IMR-90 (cell line): ENCODE measurements around the gene DYNLT4. TPM values are rescaled to one million over a fixed set of nuclear protein-coding genes. Genes with fewer than 3 reads are reported as not detected.

Source experiments
- ATAC-seq: fragments of 200-7000 bp; cut with Tn5 transposase; 2 replicates; pipeline ENCODE4 v1.9.1; 2020; ENCODE audit warnings: low read depth, mild to moderate bottlenecking, moderate library complexity
- BruUV-seq: library from RNA; stranded (reverse); fragments of 400-500 nt; replicated peaks from 2 replicates; lab custom pipeline; 2021; lab: Mats Ljungman, UMichigan
- CTCF ChIA-PET: fragments of 300-600 bp; formaldehyde crosslinking; extraction: SDS; loops from one replicate; lab custom pipeline; 2021; ENCODE audit warnings: antibody characterized with exemption; lab: Yijun Ruan, JAX
- POLR2A ChIA-PET: fragments of 300-600 bp; sonication (Branson Sonifier 250); formaldehyde crosslinking; loops from one replicate; lab custom pipeline; 2022; ENCODE audit warnings: antibody characterized with exemption; ENCODE audit not compliant: unreplicated experiment; lab: Charles Lee
- DNase-seq: peaks from one replicate; pipeline ENCODE4 v3.0.0; 2013
- H2AFZ ChIP-seq: replicated peaks from 2 replicates; pipeline ENCODE3; 2013; ENCODE audit warnings: low read length, mild to moderate bottlenecking; ENCODE audit not compliant: poor library complexity
- H2AK5ac ChIP-seq: 2 replicates; pipeline ENCODE4 v1.6.1; 2013; ENCODE audit warnings: low read depth, low read length, inconsistent platforms
- H2AK9ac ChIP-seq: replicated peaks from 2 replicates; pipeline ENCODE3; 2013; ENCODE audit warnings: mild to moderate bottlenecking, low read depth, low read length, moderate library complexity; ENCODE audit not compliant: poor library complexity
- H2BK120ac ChIP-seq: 2 replicates; pipeline ENCODE4 v1.6.1; 2013; ENCODE audit warnings: low read depth, low read length, inconsistent platforms
- H2BK15ac ChIP-seq: 3 replicates; pipeline ENCODE4 v1.6.1; 2013; ENCODE audit warnings: low read depth, low read length, inconsistent platforms
- H2BK20ac ChIP-seq: 2 replicates; pipeline ENCODE4 v1.6.1; 2013; ENCODE audit warnings: low read depth, mild to moderate bottlenecking, inconsistent platforms, low read length, moderate library complexity
- H2BK5ac ChIP-seq: 2 replicates; pipeline ENCODE4 v1.6.1; 2013; ENCODE audit warnings: mild to moderate bottlenecking, low read depth, low read length, inconsistent platforms; ENCODE audit not compliant: poor library complexity, severe bottlenecking
- H3K14ac ChIP-seq: replicated peaks from 2 replicates; pipeline ENCODE4 v1.6.1; 2013; ENCODE audit warnings: low read depth, low read length, inconsistent platforms
- H3K18ac ChIP-seq: 2 replicates; pipeline ENCODE4 v1.6.1; 2013; ENCODE audit warnings: low read depth, low read length, control low read depth
- H3K23ac ChIP-seq: 2 replicates; pipeline ENCODE4 v1.6.1; 2013; ENCODE audit warnings: low read depth, low read length, inconsistent platforms
- H3K27ac ChIP-seq: 2 replicates; pipeline ENCODE4 v1.5.1; 2013; ENCODE audit warnings: mild to moderate bottlenecking, control low read depth, low read length; ENCODE audit not compliant: insufficient read depth
- H3K27me3 ChIP-seq: 2 replicates; pipeline ENCODE4 v1.6.1; 2013; ENCODE audit warnings: low read length; ENCODE audit not compliant: control insufficient read depth, insufficient read depth
- H3K36me3 ChIP-seq: 2 replicates; pipeline ENCODE4 v1.6.1; 2013; ENCODE audit warnings: low read length, mixed read lengths; ENCODE audit not compliant: control insufficient read depth, insufficient read depth
- H3K4ac ChIP-seq: 2 replicates; pipeline ENCODE4 v1.6.1; 2013; ENCODE audit warnings: low read depth, low read length, inconsistent platforms
- H3K4me1 ChIP-seq: 2 replicates; pipeline ENCODE4 v1.6.1; 2013; ENCODE audit warnings: low read length, mixed read lengths; ENCODE audit not compliant: control insufficient read depth, insufficient read depth
- H3K4me2 ChIP-seq: 2 replicates; pipeline ENCODE4 v1.6.1; 2013; ENCODE audit warnings: low read depth, mild to moderate bottlenecking, control low read depth, low read length, moderate library complexity
- H3K4me3 ChIP-seq: 2 replicates; pipeline ENCODE4 v1.5.1; 2013; ENCODE audit warnings: low read depth, mild to moderate bottlenecking, control low read depth, low read length, moderate library complexity; ENCODE audit not compliant: insufficient read depth
- H3K56ac ChIP-seq: 2 replicates; pipeline ENCODE4 v1.6.1; 2013; ENCODE audit warnings: low read length, inconsistent platforms; ENCODE audit not compliant: insufficient read depth; ENCODE audit errors: extremely low read depth
- H3K79me1 ChIP-seq, 2 experiments: 2 replicates each; pipeline ENCODE4 v1.6.1; 2013; ENCODE audit warnings: low read length in 2 of 2, inconsistent platforms in 1 of 2, low read depth in 1 of 2
- H3K9ac ChIP-seq: 2 replicates; pipeline ENCODE4 v1.6.1; 2013; ENCODE audit warnings: low read depth, low read length, control low read depth
- H3K9me1 ChIP-seq: 2 replicates; pipeline ENCODE4 v1.6.1; 2013; ENCODE audit warnings: low read length, inconsistent platforms; ENCODE audit not compliant: insufficient read depth
- H3K9me3 ChIP-seq: 2 replicates; pipeline ENCODE4 v1.6.1; 2013; ENCODE audit warnings: low read length; ENCODE audit not compliant: control insufficient read depth, insufficient read depth
- H4K20me1 ChIP-seq: 2 replicates; pipeline ENCODE4 v1.6.1; 2013; ENCODE audit warnings: low read length, inconsistent platforms; ENCODE audit not compliant: insufficient read depth
- H4K5ac ChIP-seq: 2 replicates; pipeline ENCODE4 v1.6.1; 2013; ENCODE audit warnings: mild to moderate bottlenecking, low read depth, low read length, control low read depth
- H4K8ac ChIP-seq, 2 experiments: 2 replicates each; pipeline ENCODE4 v1.6.1; 2013; ENCODE audit warnings: low read depth in 2 of 2, low read length in 2 of 2, control low read depth in 1 of 2, inconsistent platforms in 1 of 2
- H4K91ac ChIP-seq: 2 replicates; pipeline ENCODE4 v1.6.1; 2013; ENCODE audit warnings: low read depth, low read length, inconsistent platforms; ENCODE audit not compliant: insufficient read depth
- BHLHE40 ChIP-seq: fragments of 150-350 bp; IDR thresholded peaks from 2 replicates; pipeline ENCODE4 v1.6.1; 2016; ENCODE audit warnings: mild to moderate bottlenecking, low read depth, low read length
- CHD1 ChIP-seq: IDR thresholded peaks from 2 replicates; pipeline ENCODE4 v1.6.1; 2012; ENCODE audit warnings: low read depth, low read length, improper control_type of control experiment
- FOS ChIP-seq: fragments of 150-350 bp; IDR thresholded peaks from 2 replicates; pipeline ENCODE4 v1.6.1; 2016; ENCODE audit warnings: low read depth, low read length
- MAFK ChIP-seq: IDR thresholded peaks from 2 replicates; pipeline ENCODE4 v1.6.1; 2012; ENCODE audit warnings: low read depth, low read length, improper control_type of control experiment
- MXI1 ChIP-seq: IDR thresholded peaks from 2 replicates; pipeline ENCODE4 v1.6.1; 2012; ENCODE audit warnings: low read depth, mild to moderate bottlenecking, low read length, moderate library complexity, borderline replicate concordance
- NFE2L2 ChIP-seq: fragments of 150-350 bp; IDR thresholded peaks from 2 replicates; pipeline ENCODE4 v1.6.1; 2016; ENCODE audit warnings: low read depth, mild to moderate bottlenecking, low read length
- POLR2A ChIP-seq: IDR thresholded peaks from 2 replicates; pipeline ENCODE4 v1.6.1; 2012; ENCODE audit warnings: mild to moderate bottlenecking, low read depth, low read length
- RCOR1 ChIP-seq: IDR thresholded peaks from 2 replicates; pipeline ENCODE4 v1.6.1; 2012; ENCODE audit warnings: mild to moderate bottlenecking, low read length, improper control_type of control experiment; ENCODE audit not compliant: insufficient replicate concordance
- RFX5 ChIP-seq: IDR thresholded peaks from 2 replicates; pipeline ENCODE4 v1.8.0; 2012; ENCODE audit warnings: low read depth, mild to moderate bottlenecking, low read length, moderate library complexity
- WGBS, 2 experiments: methylation state at CpG; one replicate each; pipeline versions ENCODE4 v1.1.5 to v1.1.7; 2013; ENCODE audit warnings: missing lambda C conversion rate in 2 of 2; ENCODE audit not compliant: insufficient read length in 1 of 2; ENCODE audit errors: extremely low coverage in 2 of 2; 5-methylcytosine and 5-hydroxymethylcytosine counted together
- dilution Hi-C: fragments of 300-500 bp; cut with HindIII; formaldehyde crosslinking; loops from one replicate; pipeline ENCODE4 v1.14.3; 2018; ENCODE audit warnings: low sequenced_read_pairs; ENCODE audit not compliant: unreplicated experiment
- in situ Hi-C: fragments of 300-500 bp; cut with MboI; formaldehyde crosslinking; loops from 3 replicates; pipeline ENCODE4 v1.14.3; 2019; ENCODE audit warnings: low sequenced_read_pairs, inconsistent platforms, mixed read lengths
- intact Hi-C: fragments of 100-400 bp; cut with micrococcal nuclease; formaldehyde crosslinking; loops from 2 replicates; pipeline ENCODE4 v1.10.0; 2022
- polyA plus RNA-seq, 3 experiments: library from polyadenylated mRNA; depleted of rRNA; stranded (reverse); fragments of >200 nt; gene quantifications; 2 replicates each; pipeline ENCODE4 v1.2.3, GENCODE V29; 2012; ENCODE audit warnings: low replicate concordance in 1 of 3
- total RNA-seq: library from RNA; depleted of rRNA; stranded (reverse); fragments of >200 nt; gene quantifications from 2 replicates; pipeline ENCODE4 v1.2.3, GENCODE V29; 2012
- TF ChIP-seq, protein P1 (sequence below): conservative IDR thresholded peaks from 2 replicates; pipeline ENCODE4 v1.5.1; 2012; ENCODE audit warnings: mild to moderate bottlenecking, low read depth, low read length, improper control_type of control experiment
- TF ChIP-seq, protein P2 (sequence below): fragments of 150-350 bp; IDR thresholded peaks from 2 replicates; pipeline ENCODE4 v1.6.1; 2016; ENCODE audit warnings: low read depth, mild to moderate bottlenecking, low read length, moderate library complexity, borderline replicate concordance

The DYNLT4 gene
- total and polyA plus RNA-seq, 2 of the 4 experiments (the other 2 are of a cell fraction), result not detected

DNA sequence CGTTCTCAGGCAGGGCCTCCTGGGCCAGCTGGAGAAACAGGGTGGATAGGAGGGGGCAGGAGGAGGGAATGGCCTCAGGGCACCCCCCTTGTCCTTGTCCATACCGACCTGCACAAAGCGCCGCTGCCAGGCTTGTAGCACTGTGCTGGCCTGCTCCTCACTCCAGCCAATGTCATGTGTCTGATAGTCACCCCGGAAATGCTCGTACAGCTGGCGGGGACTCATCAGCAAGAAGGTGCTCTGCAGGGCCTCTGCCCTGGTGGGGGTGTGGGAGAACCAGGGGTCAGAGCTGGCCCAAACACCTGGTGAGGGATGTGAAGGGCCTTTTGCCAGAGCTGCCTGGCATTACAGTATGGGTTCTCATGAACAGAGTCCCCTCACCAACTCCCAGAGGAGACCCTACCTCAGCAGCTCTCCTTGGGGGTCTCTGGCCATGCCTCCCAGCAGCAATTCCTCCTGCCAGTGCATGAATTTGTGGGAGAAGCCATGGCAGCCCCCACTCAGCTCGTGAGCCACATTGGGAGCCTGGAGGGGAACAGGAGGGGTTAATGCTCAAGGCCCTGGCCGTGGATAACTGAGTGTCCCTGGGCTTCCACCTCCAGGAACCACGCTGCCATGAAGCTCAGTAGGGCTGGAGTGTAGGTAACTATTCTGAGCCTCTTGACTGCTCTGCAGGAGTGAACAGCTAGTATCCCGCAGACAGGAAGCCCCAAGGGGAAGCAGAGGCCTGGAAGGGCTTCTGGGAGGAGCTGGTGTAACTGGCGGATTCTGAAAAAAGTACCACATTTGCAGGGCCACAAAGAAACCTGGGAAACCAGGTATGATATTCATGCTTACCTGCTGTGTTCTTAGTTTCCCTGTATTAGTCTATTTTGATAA is 22.6 kb upstream of the DYNLT4 start:
- dilution Hi-C loops, result no loop called here
- no peak overlapping the region for H2BK20ac ChIP-seq
- no peak overlapping the region for H2AFZ ChIP-seq
- H3K79me1 ChIP-seq, result no peaks in the 10 kb centered on the region
- no peak overlapping the region for H2BK5ac ChIP-seq
- in situ Hi-C loops, result loop anchor here (10.0 kb wide), 1 partner anchor 475 kb away; no protein-coding TSS in a partner anchor
- no peak overlapping the region for H2AK5ac ChIP-seq
- H3K4ac ChIP-seq, result no peak overlapping the region
- no peak for ATAC-seq
- TF ChIP-seq, protein P1, sequence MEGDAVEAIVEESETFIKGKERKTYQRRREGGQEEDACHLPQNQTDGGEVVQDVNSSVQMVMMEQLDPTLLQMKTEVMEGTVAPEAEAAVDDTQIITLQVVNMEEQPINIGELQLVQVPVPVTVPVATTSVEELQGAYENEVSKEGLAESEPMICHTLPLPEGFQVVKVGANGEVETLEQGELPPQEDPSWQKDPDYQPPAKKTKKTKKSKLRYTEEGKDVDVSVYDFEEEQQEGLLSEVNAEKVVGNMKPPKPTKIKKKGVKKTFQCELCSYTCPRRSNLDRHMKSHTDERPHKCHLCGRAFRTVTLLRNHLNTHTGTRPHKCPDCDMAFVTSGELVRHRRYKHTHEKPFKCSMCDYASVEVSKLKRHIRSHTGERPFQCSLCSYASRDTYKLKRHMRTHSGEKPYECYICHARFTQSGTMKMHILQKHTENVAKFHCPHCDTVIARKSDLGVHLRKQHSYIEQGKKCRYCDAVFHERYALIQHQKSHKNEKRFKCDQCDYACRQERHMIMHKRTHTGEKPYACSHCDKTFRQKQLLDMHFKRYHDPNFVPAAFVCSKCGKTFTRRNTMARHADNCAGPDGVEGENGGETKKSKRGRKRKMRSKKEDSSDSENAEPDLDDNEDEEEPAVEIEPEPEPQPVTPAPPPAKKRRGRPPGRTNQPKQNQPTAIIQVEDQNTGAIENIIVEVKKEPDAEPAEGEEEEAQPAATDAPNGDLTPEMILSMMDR, result no peak
- no peak for TF ChIP-seq RFX5
- no peak for TF ChIP-seq POLR2A
- no peak for TF ChIP-seq CHD1
- TF ChIP-seq RCOR1, result no peak
- no peak for TF ChIP-seq NFE2L2
- TF ChIP-seq, protein P2, sequence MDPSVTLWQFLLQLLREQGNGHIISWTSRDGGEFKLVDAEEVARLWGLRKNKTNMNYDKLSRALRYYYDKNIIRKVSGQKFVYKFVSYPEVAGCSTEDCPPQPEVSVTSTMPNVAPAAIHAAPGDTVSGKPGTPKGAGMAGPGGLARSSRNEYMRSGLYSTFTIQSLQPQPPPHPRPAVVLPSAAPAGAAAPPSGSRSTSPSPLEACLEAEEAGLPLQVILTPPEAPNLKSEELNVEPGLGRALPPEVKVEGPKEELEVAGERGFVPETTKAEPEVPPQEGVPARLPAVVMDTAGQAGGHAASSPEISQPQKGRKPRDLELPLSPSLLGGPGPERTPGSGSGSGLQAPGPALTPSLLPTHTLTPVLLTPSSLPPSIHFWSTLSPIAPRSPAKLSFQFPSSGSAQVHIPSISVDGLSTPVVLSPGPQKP, result no peak
- TF ChIP-seq MXI1, result no peak
- no peak for TF ChIP-seq FOS
- TF ChIP-seq MAFK, result no peak
- no peak for TF ChIP-seq BHLHE40
- H3K36me3 ChIP-seq, result no peaks in the 10 kb centered on the region
- H3K9ac ChIP-seq, result no peak overlapping the region
- H4K91ac ChIP-seq, result no peak overlapping the region
- intact Hi-C loops, result no loop called here
- no peak overlapping the region for H2BK15ac ChIP-seq
- no peak overlapping the region for H3K14ac ChIP-seq
- H3K23ac ChIP-seq, result no peak overlapping the region
- no CpG with 5 or more reads among the region's 12 CpGs for WGBS, 2 experiments
- no peaks in the 10 kb centered on the region for H4K20me1 ChIP-seq
- H3K4me1 ChIP-seq, result no peaks in the 10 kb centered on the region
- POLR2A ChIA-PET, result interaction anchor here (1.1 kb wide), 1 partner anchor 10 kb away, joined by 3 read pairs; no protein-coding TSS in a partner anchor
- H3K9me1 ChIP-seq, result no peaks in the 10 kb centered on the region
- H3K56ac ChIP-seq, result no peak overlapping the region
- no peak for DNase-seq
- no peaks in the 10 kb centered on the region for H3K9me3 ChIP-seq
- H4K5ac ChIP-seq, result no peak overlapping the region
- H3K27me3 ChIP-seq, result no peaks in the 10 kb centered on the region
- H3K4me3 ChIP-seq, result no peak overlapping the region
- no peak overlapping the region for H3K18ac ChIP-seq
- H3K27ac ChIP-seq, result no peak overlapping the region
- BruUV-seq, result no TSS peak
- no peak overlapping the region for H2BK120ac ChIP-seq
- CTCF ChIA-PET, result no interaction called here
- H3K4me2 ChIP-seq, result no peak overlapping the region
- no peak overlapping the region for H2AK9ac ChIP-seq
- no peak overlapping the region for H4K8ac ChIP-seq
